Activated CD4-positive, alpha-beta T cell treated with anti-CD3 and anti-CD28 coated beads, Interleukin-2, amount 10 ng/mL, durations not matched to agents 7 days and 5 days (primary cell): ENCODE results near the gene NBDY. TPM values are rescaled to one million over a fixed set of nuclear protein-coding genes. Genes with fewer than 3 reads are reported as not detected.
"Not testable (repeated sequence)": the region's sequence is repeated elsewhere in the genome, so short reads cannot be mapped to it uniquely, and the experiment has no call there.

Experiments
- CTCF ChIA-PET: fragments of 350-600 bp; sonication (Branson Sonifier 250); formaldehyde crosslinking; loops from one replicate; lab custom pipeline; 2021; ENCODE audit warnings: antibody characterized with exemption; lab: Charles Lee
- POLR2A ChIA-PET: fragments of 350-600 bp; sonication (Branson Sonifier 250); formaldehyde crosslinking; loops from one replicate; lab custom pipeline; 2021; ENCODE audit warnings: antibody characterized with exemption; lab: Charles Lee
- DNase-seq: peaks from one replicate; pipeline ENCODE4 v3.0.0-alpha.2; 2020
- H3K27ac Mint-ChIP-seq: one replicate; pipeline ENCODE4 v1.8.0; 2021; ENCODE audit warnings: mild to moderate bottlenecking, moderate library complexity, mixed read lengths
- H3K27me3 Mint-ChIP-seq: one replicate; pipeline ENCODE4 v1.8.0; 2021; ENCODE audit warnings: mixed read lengths
- H3K36me3 Mint-ChIP-seq: one replicate; pipeline ENCODE4 v1.8.0; 2021; ENCODE audit warnings: low read depth, mixed read lengths
- H3K4me1 Mint-ChIP-seq: one replicate; pipeline ENCODE4 v1.8.0; 2021; ENCODE audit warnings: mixed read lengths
- H3K4me3 Mint-ChIP-seq: one replicate; pipeline ENCODE4 v1.8.0; 2021; ENCODE audit warnings: mild to moderate bottlenecking, moderate library complexity, mixed read lengths
- H3K9me3 Mint-ChIP-seq: one replicate; pipeline ENCODE4 v1.8.0; 2021; ENCODE audit warnings: mixed read lengths
- total RNA-seq, 2 experiments: library from RNA; stranded (reverse); gene quantifications; one replicate each; pipeline ENCODE4 v1.2.3, GENCODE V29; 2021

NBDY gene
- total RNA-seq, 2 experiments from 2014 or later = 41.1 to 44.2 TPM

DNA sequence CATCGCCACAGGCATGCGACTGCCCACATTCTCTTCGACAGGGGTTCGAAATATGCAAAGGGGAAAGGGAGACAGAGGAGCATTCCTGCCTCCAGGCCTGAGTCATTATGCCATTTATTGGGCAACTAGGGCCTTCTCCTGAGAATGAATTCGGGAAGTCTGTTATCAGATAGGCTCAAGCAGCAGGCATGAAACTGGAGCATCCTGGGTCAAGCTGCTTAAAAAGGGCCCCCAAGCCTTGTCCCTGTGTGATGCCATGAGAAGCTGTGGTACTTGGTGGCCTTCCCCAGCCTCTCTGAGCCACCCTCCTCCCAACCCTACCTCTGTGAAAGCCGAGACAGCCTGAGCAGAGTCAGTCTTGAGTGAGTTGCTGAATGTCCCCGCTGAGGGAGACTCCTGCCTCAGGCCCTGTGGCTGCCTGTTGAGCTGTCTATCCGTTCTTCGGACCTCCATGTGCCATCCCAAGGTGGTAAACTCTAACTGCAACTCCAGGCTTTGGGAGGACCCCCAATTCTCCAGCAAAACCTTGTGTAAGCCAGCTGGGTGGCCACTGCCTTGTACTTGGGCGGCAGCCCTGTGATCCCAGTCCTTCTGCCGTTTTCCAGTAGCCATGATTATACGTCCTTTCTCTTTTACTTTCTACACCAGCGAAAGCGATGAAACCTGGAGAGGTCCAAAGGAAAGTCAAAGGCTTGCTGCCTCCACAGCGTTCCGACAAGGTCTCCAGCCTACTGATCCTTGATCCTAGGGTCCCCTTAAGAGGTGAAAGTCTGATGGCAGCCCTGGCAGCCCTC is 37.7 kb downstream of the NBDY start:
- Mint-ChIP-seq H3K27ac (peak overlapping the region; percentile 96), H3K9me3 (no peaks in the 10 kb centered on the region), H3K4me1 (peaks cover 46% of the 10 kb centered on the region), H3K27me3 (no peaks in the 10 kb centered on the region), H3K4me3 (no peak overlapping the region), H3K36me3 (peaks cover 9% of the 10 kb centered on the region)
- DNase-seq = no peak
- CTCF ChIA-PET = interaction anchor here (1.0 to 1.8 kb wide), 3 partner anchors 16 to 34 kb away, joined by 3 to 6 read pairs (median 4); no protein-coding TSS in a partner anchor
- POLR2A ChIA-PET = no interaction called here

DNA sequence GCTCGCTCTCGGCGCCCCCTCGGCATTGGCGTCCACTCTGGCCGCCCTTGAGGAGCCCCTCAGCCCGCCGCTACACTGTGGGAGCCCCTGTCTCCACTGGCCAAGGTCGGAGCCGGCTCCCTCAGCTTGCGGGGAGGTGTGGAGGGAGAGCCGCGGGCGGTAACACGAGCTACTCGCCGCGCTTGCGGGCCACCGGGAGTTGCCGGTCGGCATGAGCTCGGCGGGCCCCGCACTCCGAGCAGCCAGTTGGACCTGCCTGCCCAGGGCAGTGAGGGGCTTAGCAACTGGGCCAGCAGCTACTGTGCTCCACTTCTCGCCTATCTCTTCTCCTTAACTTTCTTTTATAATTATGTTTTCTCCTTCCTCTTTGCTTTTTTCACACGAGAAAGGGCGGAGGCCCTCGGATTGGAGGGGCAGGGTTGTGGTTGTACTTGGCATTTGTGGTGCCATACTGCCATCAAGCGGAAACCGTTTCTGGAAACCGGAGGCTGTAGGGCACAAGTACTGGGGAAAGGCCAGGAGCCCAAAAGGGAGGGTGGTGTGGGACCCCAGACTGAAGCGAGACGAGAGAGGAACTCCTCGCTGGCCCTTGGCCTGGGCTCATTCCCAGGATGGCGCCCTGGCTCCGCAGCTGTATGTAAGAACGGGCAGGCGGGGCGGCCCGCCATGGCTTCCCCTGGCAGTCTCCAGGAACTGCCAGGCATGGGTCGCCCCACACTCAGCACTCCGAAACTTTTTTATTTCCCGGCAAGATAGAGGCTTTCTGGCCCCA is 38.5 kb downstream of the NBDY start:
- DNase-seq, H3K9me3 Mint-ChIP-seq, H3K36me3 Mint-ChIP-seq, H3K27me3 Mint-ChIP-seq, H3K4me3 Mint-ChIP-seq, H3K27ac Mint-ChIP-seq, POLR2A ChIA-PET: not testable (repeated sequence)
- CTCF ChIA-PET = interaction anchor here (1.0 to 1.8 kb wide), 3 partner anchors 16 to 33 kb away, joined by 3 to 6 read pairs (median 4); no protein-coding TSS in a partner anchor
- H3K4me1 Mint-ChIP-seq = peaks cover 39% of the 10 kb centered on the region

DNA sequence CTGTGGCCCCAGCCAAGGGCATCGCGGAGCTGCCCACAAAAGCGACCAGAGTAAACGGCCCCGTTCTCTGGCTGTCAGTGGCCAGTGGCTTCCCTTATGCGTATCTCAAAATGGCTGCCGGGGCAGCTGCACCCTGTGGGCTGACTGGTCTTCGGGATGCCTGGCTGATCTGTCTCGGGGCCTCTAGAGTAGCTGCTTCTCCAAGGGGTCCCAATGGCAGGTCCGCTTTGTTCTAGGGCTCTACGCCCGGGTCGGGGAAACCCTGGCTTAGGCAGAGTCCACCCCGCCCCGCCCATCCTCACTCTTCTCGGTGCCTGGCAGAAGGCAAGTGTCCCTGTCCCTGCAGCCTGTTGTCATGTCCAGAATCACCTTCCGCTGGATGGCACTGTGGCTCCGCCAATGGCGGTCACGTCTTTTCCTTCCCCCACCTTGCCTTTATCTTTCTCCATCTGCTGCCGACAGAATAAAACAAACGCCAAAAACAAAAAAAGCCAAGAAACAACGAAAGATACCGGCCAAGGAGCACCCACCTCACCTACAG is 39.1 kb downstream of the NBDY start:
- POLR2A ChIA-PET, H3K4me3 Mint-ChIP-seq, H3K27ac Mint-ChIP-seq, DNase-seq, H3K27me3 Mint-ChIP-seq, H3K36me3 Mint-ChIP-seq, H3K9me3 Mint-ChIP-seq: not testable (repeated sequence)
- peaks cover 32% of the 10 kb centered on the region for H3K4me1 Mint-ChIP-seq
- CTCF ChIA-PET = interaction anchor here (1.2 kb wide), 1 partner anchor 33 kb away, joined by 3 read pairs; no protein-coding TSS in a partner anchor

DNA sequence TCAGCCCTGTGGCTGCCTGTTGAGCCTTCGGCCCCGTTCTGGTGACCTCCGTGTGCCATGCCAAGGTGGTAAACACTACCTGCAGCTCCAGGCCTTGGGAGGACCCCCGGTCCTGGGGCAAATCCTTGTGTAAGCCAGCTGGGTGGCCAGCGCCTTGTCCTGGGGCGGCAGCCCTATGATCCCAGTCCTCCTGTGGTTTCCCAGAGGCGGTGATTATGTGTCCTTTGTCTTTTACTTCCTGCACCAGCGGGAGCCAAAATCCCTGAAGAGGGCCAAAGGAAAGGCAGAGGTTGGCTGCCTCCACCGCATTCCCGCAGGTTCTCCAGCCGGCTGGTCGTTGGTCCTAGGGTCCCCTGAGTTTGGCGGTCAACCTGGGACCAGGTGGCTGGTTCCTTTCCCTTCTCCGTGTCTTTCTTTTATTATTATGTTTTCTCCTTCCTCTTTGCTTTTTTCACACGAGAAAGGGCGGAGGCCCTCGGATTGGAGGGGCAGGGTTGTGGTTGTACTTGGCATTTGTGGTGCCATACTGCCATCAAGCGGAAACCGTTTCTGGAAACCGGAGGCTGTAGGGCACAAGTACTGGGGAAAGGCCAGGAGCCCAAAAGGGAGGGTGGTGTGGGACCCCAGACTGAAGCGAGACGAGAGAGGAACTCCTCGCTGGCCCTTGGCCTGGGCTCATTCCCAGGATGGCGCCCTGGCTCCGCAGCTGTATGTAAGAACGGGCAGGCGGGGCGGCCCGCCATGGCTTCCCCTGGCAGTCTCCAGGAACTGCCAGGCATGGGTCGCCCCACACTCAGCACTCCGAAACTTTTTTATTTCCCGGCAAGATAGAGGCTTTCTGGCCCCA is 43.9 kb downstream of the NBDY start:
- POLR2A ChIA-PET, H3K36me3 Mint-ChIP-seq, H3K9me3 Mint-ChIP-seq, H3K4me3 Mint-ChIP-seq, H3K27me3 Mint-ChIP-seq, H3K27ac Mint-ChIP-seq, H3K4me1 Mint-ChIP-seq, CTCF ChIA-PET, DNase-seq: not testable (repeated sequence)

DNA sequence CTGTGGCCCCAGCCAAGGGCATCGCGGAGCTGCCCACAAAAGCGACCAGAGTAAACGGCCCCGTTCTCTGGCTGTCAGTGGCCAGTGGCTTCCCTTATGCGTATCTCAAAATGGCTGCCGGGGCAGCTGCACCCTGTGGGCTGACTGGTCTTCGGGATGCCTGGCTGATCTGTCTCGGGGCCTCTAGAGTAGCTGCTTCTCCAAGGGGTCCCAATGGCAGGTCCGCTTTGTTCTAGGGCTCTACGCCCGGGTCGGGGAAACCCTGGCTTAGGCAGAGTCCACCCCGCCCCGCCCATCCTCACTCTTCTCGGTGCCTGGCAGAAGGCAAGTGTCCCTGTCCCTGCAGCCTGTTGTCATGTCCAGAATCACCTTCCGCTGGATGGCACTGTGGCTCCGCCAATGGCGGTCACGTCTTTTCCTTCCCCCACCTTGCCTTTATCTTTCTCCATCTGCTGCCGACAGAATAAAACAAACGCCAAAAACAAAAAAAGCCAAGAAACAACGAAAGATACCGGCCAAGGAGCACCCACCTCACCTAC is 44.5 kb downstream of the NBDY start:
- H3K27me3 Mint-ChIP-seq, H3K4me3 Mint-ChIP-seq, H3K9me3 Mint-ChIP-seq, CTCF ChIA-PET, DNase-seq, H3K36me3 Mint-ChIP-seq, POLR2A ChIA-PET, H3K4me1 Mint-ChIP-seq, H3K27ac Mint-ChIP-seq: not testable (repeated sequence)

DNA sequence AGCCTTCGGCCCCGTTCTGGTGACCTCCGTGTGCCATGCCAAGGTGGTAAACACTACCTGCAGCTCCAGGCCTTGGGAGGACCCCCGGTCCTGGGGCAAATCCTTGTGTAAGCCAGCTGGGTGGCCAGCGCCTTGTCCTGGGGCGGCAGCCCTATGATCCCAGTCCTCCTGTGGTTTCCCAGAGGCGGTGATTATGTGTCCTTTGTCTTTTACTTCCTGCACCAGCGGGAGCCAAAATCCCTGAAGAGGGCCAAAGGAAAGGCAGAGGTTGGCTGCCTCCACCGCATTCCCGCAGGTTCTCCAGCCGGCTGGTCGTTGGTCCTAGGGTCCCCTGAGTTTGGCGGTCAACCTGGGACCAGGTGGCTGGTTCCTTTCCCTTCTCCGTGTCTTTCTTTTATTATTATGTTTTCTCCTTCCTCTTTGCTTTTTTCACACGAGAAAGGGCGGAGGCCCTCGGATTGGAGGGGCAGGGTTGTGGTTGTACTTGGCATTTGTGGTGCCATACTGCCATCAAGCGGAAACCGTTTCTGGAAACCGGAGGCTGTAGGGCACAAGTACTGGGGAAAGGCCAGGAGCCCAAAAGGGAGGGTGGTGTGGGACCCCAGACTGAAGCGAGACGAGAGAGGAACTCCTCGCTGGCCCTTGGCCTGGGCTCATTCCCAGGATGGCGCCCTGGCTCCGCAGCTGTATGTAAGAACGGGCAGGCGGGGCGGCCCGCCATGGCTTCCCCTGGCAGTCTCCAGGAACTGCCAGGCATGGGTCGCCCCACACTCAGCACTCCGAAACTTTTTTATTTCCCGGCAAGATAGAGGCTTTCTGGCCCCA is 49.3 kb downstream of the NBDY start:
- POLR2A ChIA-PET, H3K4me3 Mint-ChIP-seq, H3K27ac Mint-ChIP-seq, H3K27me3 Mint-ChIP-seq, DNase-seq, H3K9me3 Mint-ChIP-seq, CTCF ChIA-PET, H3K36me3 Mint-ChIP-seq: not testable (repeated sequence)
- H3K4me1 Mint-ChIP-seq = peaks cover 24% of the 10 kb centered on the region

DNA sequence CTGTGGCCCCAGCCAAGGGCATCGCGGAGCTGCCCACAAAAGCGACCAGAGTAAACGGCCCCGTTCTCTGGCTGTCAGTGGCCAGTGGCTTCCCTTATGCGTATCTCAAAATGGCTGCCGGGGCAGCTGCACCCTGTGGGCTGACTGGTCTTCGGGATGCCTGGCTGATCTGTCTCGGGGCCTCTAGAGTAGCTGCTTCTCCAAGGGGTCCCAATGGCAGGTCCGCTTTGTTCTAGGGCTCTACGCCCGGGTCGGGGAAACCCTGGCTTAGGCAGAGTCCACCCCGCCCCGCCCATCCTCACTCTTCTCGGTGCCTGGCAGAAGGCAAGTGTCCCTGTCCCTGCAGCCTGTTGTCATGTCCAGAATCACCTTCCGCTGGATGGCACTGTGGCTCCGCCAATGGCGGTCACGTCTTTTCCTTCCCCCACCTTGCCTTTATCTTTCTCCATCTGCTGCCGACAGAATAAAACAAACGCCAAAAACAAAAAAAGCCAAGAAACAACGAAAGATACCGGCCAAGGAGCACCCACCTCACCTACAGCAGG is 50.0 kb downstream of the NBDY start:
- H3K36me3 Mint-ChIP-seq, POLR2A ChIA-PET, H3K27me3 Mint-ChIP-seq, CTCF ChIA-PET, H3K27ac Mint-ChIP-seq, H3K9me3 Mint-ChIP-seq, DNase-seq, H3K4me3 Mint-ChIP-seq: not testable (repeated sequence)
- H3K4me1 Mint-ChIP-seq = peaks cover 24% of the 10 kb centered on the region

DNA sequence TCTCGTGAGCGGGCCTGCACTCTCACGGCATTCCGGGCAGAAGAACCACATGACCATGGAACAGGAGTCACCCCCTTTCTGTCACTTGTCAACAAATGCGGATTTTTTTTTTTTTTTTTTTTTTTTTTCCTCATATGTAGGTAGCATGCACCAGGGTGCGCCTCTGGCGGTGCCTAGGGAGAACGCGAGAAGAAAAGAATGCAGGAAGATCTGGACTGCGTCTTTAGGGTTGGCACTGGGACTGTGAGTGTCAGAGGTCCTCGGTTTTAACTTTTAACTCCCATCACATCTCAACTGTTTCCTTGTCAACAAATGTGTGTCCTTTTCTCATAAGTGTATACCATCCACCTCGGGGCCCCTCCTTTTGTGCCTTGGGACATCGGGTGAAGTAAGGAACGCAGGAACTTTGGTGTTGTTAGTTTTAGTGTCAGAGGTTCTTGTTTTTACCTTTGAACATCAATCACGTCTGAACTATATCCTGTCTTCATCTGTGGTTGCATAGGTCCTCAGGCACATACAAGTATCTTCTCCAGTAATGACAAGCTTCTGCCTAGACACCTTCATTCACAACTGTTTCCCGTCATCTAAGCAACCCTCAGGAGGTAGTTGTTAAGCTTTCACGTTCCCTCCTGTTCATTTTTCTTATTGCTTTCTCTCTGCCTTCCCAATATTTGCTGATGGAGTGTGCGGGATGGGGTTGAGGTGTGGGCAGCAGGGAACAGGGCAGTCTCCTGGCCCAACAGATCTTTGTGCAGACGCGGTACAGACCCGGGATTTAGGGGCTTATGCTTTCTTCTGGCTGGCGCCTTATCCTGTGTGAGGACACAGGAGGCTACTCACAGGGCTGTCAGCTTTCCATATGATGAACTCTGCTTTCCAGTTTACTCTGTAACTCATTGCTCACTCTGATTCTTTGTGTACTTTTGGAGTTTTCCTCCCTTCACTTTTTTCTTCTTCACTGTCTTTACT is 51.9 kb downstream of the NBDY start:
- H3K27ac Mint-ChIP-seq = peak overlapping the region; percentile 91
- H3K4me3 Mint-ChIP-seq = peak overlapping the region; percentile 40
- H3K27me3 Mint-ChIP-seq, H3K36me3 Mint-ChIP-seq, H3K9me3 Mint-ChIP-seq, POLR2A ChIA-PET: not testable (repeated sequence)
- DNase-seq = peak; percentile 10
- CTCF ChIA-PET = interaction anchor here (1.0 to 1.5 kb wide), 2 partner anchors 16 to 17 kb away, joined by 3 to 4 read pairs; no protein-coding TSS in a partner anchor
- H3K4me1 Mint-ChIP-seq = peaks cover 28% of the 10 kb centered on the region

DNA sequence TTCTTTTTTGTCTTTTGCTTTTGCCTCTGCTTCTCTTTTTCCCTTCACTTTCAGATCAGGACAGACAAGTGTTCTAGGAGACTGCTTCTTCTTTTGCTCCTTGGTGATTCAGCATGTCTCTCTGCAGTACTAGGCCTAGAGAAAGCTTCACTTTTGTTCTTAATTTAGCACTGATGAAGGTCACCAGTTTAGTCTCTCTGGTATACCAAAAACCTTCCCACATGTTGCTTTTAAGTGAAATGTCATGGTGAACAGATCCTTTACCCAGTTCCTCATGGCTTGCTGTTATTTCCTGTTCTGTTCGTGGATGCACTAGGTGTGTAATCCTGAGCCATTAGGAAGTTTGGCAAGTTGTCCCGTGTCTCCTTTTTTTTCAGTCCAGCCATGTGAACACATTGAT is 53.3 kb downstream of the NBDY start:
- Mint-ChIP-seq H3K4me3 (no peak overlapping the region), H3K27ac (peak overlapping the region; percentile 75), H3K9me3 (no peaks in the 10 kb centered on the region), H3K4me1 (peaks cover 41% of the 10 kb centered on the region), H3K27me3 (no peaks in the 10 kb centered on the region), H3K36me3 (peaks cover 11% of the 10 kb centered on the region)
- ChIA-PET POLR2A (no interaction called here), CTCF (interaction anchor here (0.8 to 1.5 kb wide), 2 partner anchors 18 kb away, joined by 4 read pairs; no protein-coding TSS in a partner anchor)
- no peak for DNase-seq

DNA sequence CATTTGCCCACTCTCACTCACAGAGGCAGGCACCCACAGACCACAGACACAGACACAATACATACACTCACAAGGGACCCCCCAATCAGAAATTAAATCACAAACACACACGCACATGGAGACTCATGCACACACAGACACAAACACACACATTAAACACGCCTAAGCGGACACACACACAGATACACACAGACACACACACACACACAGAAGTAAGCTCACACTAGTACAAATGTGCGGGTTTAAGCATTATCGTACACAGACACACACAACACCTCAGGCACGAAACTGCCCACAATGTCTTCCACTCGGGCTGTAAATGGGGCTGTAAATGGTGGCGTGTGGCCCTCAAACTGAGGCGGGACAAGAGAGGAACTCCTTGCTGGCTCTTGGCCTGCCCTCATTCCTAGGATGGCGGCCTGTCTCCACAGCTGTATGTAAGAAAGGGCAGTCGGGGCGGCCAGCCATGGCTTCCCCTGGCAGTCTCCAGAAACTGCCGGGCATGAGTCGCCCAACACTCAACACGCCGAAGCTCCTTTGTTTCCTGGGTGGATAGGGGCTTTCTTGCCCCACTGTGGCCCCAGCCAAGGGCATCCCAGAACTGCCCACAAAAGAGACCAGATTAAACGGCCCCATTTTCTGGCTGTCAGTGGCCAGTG is 53.9 kb downstream of the NBDY start:
- Mint-ChIP-seq H3K36me3 (peaks cover 11% of the 10 kb centered on the region), H3K4me3 (no peak overlapping the region), H3K27me3 (no peaks in the 10 kb centered on the region), H3K9me3 (no peaks in the 10 kb centered on the region), H3K4me1 (peaks cover 45% of the 10 kb centered on the region), H3K27ac (peak overlapping the region; percentile 75)
- ChIA-PET POLR2A (no interaction called here), CTCF (interaction anchor here (0.6 to 0.8 kb wide), 6 partner anchors 10 to 685 kb away, joined by 3 to 6 read pairs (median 4); no protein-coding TSS in a partner anchor)
- no peak for DNase-seq
